SK-N-SH (cell line): ENCODE results near the gene NLRC5.

ENCODE experiments used
- CTCF ChIP-seq: fragments of 200-600 bp; sonication (generic); IDR thresholded peaks from 2 replicates; pipeline ENCODE4 v1.6.1; 2017; ENCODE audit warnings: antibody characterized with exemption, mild to moderate bottlenecking, moderate library complexity
- FOSL2 ChIP-seq: IDR thresholded peaks from 2 replicates; pipeline ENCODE4 v1.4.0; 2012; ENCODE audit warnings: low read depth, mild to moderate bottlenecking, moderate library complexity, borderline replicate concordance
- IRF3 ChIP-seq: fragments of 150-350 bp; IDR thresholded peaks from 2 replicates; pipeline ENCODE4 v1.6.1; 2016; ENCODE audit warnings: mild to moderate bottlenecking, low read depth, low read length
- POLR2AphosphoS5 ChIP-seq: IDR thresholded peaks from 2 replicates; pipeline ENCODE4 v1.6.1; 2012; ENCODE audit warnings: low read depth, low read length
- RAD21 ChIP-seq: IDR thresholded peaks from 2 replicates; pipeline ENCODE4 v1.6.1; 2012; ENCODE audit warnings: mild to moderate bottlenecking, low read length
- RCOR1 ChIP-seq: fragments of 150-350 bp; IDR thresholded peaks from 2 replicates; pipeline ENCODE4 v1.6.1; 2017; ENCODE audit warnings: antibody characterized with exemption, low read length
- REST ChIP-seq: IDR thresholded peaks from 2 replicates; pipeline ENCODE4 v1.6.1; 2012; ENCODE audit warnings: mild to moderate bottlenecking, low read depth, low read length, moderate library complexity
- RFX5 ChIP-seq: IDR thresholded peaks from 2 replicates; pipeline ENCODE4 v1.6.1; 2012; ENCODE audit warnings: mild to moderate bottlenecking, improper control_type of control experiment, low read length
- RXRA ChIP-seq: IDR thresholded peaks from 2 replicates; pipeline ENCODE4 v1.4.0; 2012; ENCODE audit warnings: low read depth, mild to moderate bottlenecking, borderline replicate concordance
- SIN3A ChIP-seq: IDR thresholded peaks from 2 replicates; pipeline ENCODE4 v1.6.1; 2012; ENCODE audit warnings: low read depth, mild to moderate bottlenecking, low read length, moderate library complexity, borderline replicate concordance
- TAF1 ChIP-seq: IDR thresholded peaks from 2 replicates; pipeline ENCODE4 v1.6.1; 2012; ENCODE audit warnings: low read depth, mild to moderate bottlenecking, low read length, moderate library complexity, borderline replicate concordance
- TCF12 ChIP-seq: IDR thresholded peaks from 2 replicates; pipeline ENCODE4 v1.4.0; 2012
- YY1 ChIP-seq: IDR thresholded peaks from 2 replicates; pipeline ENCODE4 v1.4.0; 2012; ENCODE audit warnings: low read depth, mild to moderate bottlenecking
- ZBTB33 ChIP-seq: IDR thresholded peaks from 2 replicates; pipeline ENCODE4 v1.4.0; 2012; ENCODE audit warnings: low read depth, borderline replicate concordance

GRCh38 chr16:57023541-57024249 is 34.3 kb downstream of the NLRC5 start:
- no peak for TF ChIP-seq RAD21
- no peak for TF ChIP-seq REST
- no peak for TF ChIP-seq POLR2AphosphoS5
- TF ChIP-seq RXRA = no peak
- no peak for TF ChIP-seq CTCF
- TF ChIP-seq RCOR1 = no peak
- TF ChIP-seq RFX5 = no peak
- TF ChIP-seq SIN3A = no peak
- no peak for TF ChIP-seq FOSL2
- no peak for TF ChIP-seq IRF3
- TF ChIP-seq TAF1 = no peak
- no peak for TF ChIP-seq TCF12
- no peak for TF ChIP-seq YY1
- TF ChIP-seq ZBTB33 = no peak
